ENCODE data around the gene PPHLN1.

Gene PPHLN1

GRCh38 chr12:42444192-42444943, 118.4 kb downstream of the PPHLN1 start:
- no peak for DNase-seq

- no peak for DNase-seq
Measured at GRCh38 chr12:42445891-42446290, 119.9 kb downstream of the PPHLN1 start.

DNA sequence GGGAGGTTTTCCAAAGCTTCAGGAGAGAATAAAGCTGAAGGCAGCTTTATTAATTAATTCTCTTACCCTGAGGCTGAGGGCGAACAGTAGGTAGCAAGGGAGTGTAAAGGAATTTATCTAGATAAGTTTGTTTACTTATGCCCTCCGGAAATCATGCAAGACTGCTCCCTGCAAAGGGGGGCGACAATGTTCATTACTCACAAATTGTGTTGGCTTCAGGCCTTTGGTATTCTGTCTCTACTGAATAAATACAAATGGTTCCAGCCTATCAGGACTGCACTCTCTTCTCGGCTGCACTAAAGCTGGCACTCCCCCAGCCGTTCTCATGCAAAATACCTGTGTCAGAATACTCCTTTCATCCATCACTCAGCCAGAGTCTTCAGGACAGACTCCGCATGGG, 120.8 kb downstream of the PPHLN1 start:
- DNase-seq: no peak

DNA sequence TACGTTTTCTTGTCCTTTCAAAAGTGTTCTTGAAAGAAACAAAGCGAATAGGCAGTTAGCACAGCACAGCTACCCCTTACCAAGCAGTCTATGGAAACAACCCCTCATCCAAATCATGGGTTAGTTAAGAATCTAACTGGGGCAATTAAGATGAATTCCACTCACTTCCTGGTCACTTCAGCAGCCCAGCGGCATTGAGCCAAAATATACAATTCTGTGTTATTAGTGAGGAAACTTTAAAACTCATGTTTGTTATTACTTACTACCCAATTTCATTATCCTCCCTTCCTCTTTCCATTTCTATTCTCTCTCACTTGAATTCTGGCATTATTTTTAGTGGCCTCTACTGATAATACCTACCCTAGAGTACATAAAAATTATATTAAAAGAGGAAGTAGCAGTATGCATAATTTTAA, 121.4 kb downstream of the PPHLN1 start:
- no peak for DNase-seq

DNA sequence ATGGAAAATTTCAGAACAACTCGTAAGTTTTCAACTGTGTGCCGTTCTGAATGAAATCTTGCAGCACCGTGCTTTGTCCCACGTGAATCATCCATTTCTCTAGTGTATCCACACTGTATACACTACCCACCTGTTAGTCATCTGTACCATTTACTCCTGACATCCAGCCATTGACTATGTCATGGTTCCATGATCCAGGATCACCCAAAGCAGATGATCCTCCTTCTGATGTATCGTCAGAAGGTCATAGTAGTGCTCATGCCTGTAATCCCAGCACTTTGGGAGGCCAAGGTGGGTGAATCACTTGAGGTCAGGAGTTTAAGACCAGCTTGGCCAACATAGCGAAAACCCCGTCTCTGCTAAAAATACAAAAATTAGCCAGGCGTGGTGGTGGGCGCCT, 122.9 kb downstream of the PPHLN1 start:
- no peak for DNase-seq

DNA sequence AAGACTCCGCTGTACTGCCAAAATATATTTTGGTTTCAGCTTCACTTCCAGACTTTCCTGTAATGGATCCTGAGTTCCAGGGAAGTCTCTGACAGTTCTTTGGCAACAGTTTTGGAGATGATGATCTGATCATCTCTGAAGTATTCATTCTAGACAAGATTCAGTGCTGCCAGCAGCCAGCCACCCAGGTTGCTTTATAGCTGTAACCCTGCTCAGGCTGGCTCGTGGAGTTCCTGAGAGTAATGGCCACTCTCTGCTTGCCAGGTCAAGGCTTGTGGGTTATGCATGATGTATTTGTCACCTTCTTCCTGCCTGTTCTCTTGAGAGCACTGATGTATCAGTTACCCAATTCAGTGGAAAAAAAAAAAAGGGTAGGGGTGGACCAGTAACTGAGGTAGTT, 124.3 kb downstream of the PPHLN1 start:
- DNase-seq: no peak

GRCh38 chr12:42458575-42458974, 132.6 kb downstream of the PPHLN1 start:
- no peak for DNase-seq

DNA sequence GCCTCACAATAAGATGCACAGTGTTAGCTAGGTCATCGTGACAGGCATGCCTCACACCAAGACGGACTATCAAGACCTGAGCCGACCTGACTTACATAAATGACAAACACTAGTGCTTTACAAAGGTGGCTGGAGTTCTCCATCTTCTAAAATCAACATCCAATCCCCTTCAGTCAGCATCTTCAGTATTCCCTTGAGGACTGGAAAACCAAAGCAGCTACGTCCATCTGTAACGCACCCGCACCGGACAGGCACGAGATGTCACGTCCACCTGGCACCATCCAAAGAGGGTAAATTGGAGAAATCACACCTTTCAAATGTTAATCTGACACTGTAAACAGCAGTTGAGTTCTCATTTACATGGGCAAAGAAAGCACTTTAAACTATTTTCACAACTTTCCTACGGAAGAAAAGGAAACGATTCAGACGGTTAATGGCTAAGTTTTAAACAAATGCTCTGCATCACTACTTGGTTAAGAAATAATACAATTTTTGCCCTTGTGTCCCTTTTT, 133.4 kb downstream of the PPHLN1 start:
- no peak for DNase-seq

- DNase-seq: no peak
Measured at GRCh38 chr12:42462486-42462885, 136.5 kb downstream of the PPHLN1 start.

DNA sequence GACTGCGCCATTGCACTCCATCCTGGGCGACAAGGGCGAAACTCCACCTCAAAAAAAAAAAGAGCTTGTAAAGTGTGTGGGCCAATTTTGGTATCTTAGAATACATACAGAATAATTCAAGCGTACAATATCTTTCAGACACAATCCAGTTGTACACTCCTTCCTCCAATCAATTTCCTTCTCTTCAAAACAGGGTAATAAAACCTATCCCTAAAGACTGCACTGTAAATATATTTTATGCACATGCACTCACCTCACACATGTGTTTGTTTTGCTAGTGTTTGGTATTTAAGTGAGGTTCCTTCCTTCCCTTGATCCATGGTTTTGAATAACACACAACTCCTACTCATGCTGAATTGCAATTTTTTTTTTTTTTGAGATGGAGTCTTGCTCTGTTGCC, 137.7 kb downstream of the PPHLN1 start:
- no peak for DNase-seq

GRCh38 chr12:42468341-42468821, 142.4 kb downstream of the PPHLN1 start:
- DNase-seq: no peak

DNA sequence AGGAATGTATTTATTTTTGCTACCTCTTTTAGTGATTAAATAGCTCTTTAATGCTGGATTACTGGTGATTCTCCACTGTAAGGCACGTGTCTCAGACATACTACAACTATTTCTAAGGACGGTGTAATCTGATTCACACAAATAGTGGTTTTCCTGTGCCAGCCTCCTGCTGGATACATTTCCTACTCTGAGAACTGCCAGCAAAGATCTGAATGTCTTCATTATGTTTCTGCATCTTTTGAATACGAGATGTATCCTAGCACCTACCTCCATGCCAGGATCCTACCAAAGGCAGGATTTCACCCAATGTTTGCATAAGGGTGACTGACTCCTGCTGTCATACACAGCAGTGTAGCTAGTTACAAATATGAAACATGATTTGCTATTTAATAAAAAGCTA, 143.0 kb downstream of the PPHLN1 start:
- DNase-seq: no peak

DNA sequence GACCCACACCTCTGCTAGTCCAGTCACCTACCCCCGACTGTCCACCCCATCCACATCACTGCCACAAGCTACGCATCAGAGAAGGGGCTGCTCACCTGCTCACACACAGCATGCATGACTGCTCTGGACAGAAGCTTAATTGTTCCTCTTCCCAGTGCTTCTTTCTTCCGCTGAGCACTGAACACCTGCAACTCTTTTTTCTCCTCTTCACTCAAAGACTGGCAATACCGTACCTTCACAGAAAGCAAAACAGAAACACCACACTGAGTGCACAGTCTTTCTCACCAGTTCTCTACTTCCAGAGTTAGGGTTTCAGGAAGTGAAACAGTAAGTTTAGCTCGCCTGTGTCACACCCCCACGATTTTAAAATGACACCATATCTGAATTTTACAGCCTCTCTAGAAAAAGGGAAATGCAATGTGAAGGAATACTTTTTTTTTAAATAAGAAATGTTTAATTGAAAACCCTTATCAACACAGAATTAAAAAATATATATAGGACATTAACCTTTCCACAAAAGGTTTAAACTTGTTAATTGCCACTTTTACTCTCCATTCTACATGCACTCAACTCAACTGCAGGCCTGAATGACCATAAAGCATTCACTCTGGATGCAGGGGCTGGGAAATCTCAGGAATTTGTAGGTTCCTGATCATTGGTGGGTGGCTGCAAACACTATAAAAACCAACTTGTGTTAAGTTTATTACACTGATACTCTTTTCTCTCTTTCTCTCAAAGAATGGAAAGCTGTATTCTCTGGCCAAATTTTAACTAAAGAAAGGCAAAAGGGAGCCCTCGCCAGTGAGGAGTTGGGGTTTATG, 143.6 kb downstream of the PPHLN1 start:
- no peak for DNase-seq

- no peak for DNase-seq
Measured at GRCh38 chr12:42472376-42472775, 146.4 kb downstream of the PPHLN1 start.

GRCh38 chr12:42473130-42473529, 147.2 kb downstream of the PPHLN1 start:
- no peak for DNase-seq

DNA sequence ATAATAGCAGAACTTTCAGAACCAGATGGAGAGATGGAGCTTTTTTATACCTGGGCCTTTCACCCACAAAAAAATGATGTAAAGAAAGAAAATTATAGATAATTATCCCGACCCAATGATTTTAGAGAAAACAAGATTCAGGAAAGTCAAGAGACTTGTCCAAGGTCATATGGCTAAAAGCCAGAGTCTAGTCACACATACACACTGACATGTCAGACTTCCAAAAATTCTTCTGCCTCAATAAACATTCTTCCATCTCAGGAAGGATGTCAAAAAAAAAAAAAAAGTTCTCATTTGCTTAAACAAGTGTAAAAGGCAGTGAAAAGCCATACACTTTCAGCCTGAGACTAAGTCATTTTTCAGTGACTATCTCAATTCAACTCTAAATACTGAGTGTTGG, 147.6 kb downstream of the PPHLN1 start:
- no peak for DNase-seq

- no peak for DNase-seq
Measured at GRCh38 chr12:42474391-42474790, 148.4 kb downstream of the PPHLN1 start.

DNA sequence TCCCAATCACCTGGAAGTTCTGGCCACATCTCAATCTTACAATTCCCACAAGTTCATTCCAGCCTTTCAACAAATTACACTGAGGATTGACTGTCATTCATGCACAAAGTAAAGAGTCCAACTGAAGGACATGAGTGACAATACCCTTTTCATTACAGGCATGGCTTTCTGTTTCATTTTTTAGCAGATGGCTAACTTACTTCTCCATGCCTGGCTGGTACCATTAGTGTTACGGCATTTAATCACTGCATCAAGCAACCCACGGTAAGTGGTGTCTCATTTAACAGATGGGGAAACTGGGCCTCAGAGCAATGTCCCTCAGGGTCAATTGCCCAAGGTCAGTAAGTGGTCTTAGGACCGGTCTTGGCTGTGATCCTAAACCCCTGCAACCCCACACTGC, 149.1 kb downstream of the PPHLN1 start:
- DNase-seq: no peak

GRCh38 chr12:42477941-42478340, 152.0 kb downstream of the PPHLN1 start:
- DNase-seq: no peak

DNA sequence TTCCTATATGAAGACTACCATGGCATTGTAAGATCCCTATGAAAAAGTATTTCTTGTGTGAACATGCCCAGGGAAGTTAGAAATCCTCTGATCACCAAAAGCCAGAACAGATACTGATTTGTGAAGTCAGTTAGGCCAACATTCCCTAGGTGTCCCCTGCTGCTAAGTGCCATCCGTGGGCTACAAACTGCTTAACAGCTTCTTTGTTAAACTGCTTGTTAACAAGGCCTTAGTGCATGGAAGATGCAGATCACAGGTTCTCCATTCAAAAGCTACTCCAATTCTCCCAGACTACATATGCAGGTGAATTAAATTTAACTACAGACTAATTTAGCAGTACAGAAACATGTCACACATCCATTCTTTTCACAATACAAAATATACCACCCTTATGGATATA, 155.4 kb downstream of the PPHLN1 start:
- no peak for DNase-seq

DNA sequence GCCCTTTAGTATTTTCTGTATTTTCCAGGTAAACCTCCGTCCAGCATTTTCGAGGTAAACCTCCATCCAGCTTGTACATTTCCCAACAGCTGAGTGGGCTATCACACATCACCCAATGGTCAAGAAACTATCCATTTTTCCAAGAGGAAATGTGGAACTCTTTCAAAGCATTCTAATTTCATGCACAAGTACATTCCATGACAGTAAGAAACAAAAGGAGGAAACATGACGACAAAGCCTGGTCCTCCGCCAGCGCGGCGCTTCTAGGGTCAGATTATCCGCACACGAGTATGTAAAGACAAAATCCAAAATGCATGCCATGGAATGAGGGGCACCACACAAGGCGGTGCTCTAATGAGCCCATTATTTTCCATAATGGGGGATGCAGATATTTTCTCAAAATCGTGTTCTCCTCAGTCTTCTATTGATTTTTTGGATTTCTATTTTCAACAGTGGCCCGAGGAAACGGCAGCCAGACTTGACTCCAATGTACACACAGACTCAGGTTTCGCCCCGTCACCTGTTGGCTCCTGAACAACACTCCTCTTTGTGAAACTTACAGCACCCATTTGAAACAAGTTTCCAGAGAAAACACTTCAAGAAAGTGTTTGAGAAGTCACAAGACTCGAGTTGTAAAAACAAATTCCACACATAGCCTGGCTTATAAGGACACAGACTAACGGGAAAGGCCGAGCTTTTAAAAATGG, 156.2 kb downstream of the PPHLN1 start:
- no peak for DNase-seq

DNA sequence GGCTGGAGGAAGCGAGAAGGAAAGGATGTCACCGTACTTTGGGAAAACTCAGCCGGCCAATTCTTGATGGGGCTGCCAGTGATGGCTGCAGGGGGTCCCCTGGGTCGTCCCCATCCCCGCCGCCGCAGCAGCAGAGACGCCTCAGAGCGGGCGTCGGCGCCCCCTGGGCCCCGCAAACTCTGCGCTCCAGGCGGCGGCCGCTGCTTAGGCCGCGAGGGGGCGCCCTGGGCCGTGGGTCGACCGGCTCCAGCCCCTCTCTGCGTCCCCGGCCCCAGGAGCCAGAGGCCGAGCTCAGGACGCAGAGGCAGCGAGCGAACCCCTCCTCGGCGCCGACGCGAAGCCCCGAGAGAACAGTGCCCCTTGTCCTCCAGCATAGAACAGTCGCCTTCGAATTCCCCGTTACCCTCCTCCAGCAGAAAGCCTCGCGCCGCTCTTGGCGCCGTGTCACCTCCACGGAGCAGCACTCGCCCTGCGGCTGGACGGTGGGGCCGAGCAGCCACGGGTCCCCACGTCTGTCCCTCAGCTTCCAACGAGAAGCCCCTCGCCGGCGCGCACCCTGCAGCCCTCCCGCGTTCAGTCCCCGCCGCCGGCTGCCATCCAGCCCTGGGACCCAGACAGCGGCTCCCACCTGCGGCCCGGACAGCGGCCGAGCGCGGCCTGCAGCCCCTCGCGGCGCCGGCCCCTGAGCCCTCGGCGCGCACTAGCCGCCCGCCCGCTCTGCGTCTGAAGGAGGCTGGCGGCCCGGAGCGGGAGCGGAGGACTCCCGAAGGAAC, 157.0 kb downstream of the PPHLN1 start:
- DNase-seq: peak; percentile 33

GRCh38 chr12:42483521-42483790, 157.5 kb downstream of the PPHLN1 start:
- DNase-seq: peak; percentile 7

Measured in stimulated activated naive CD4-positive, alpha-beta T cell treated with Interleukin-2 at 50 U/mL for 16 hours (primary cell).